ENCODE results near the gene WDR87. TPM values are rescaled to one million over a fixed set of nuclear protein-coding genes. Genes with fewer than 3 reads are reported as not detected.

The WDR87 gene
- total and polyA plus RNA-seq, 2 of the 4 experiments (the other 2 are of a cell fraction): not detected

DNA sequence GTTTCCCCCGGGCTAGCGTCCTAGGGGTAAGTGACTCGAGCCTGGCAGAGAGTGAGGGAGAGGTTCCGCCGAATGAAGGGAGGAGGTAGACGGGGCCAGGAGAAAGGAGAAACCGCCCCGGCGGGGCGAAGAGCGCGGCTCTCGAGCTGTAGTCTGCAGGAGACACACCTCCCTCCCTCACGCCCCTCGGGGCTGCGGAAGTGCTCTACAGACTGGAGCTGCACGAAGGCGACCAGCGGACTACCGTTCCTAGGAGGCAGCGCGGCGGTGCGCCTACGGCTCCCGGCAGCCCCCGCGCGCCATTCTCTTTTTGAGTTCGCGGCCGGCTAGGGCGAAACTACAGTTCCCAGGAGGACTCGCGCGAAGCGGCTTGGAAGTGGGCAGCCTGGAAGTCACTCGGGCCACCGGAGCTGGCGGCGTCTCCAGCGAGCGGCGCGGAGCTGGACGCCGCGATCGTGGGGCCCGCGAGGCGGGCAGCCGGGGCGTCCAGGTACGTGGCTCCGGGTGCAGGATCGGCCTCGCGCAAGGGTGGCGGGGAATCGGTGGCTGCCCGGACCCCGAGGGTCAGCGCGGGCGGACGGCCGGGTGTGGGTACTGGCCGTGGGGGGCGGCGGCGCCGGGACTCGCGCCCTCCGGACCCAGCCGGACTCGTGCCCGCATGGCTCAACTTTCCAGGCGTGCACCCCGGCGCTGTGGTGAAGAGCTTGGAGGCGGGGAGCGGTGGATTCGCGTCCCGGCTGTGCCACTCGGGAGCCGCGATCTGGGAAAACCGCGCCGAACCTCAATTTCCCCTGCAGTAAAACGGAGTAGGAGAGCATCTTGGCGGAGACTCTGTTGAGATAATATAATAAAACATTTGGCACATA lies 708 bp upstream of the WDR87 start, which contains the start of gene SIPA1L3:
TSS of gene SIPA1L3 (plus strand) at position 340 of the 866 bp plus-strand sequence. CDS start 174,358 bp downstream, outside the sequence.
- Histone ChIP-seq H4K8ac (ENCODE audit: low read depth in 2 of 2, low read length in 2 of 2) (peak within 1 kb of the TSS; percentile 86 to 93), H3K4me2 (ENCODE audit: low read depth, low read length) (peak within 1 kb of the TSS; percentile 95), H2BK5ac (ENCODE audit: low read depth, low read length, poor library complexity, severe bottlenecking) (peak within 1 kb of the TSS; percentile 72), H4K91ac (ENCODE audit: insufficient read depth, low read depth, low read length) (peak within 1 kb of the TSS; percentile 79), H3K14ac (replicated peaks; ENCODE audit: low read depth, low read length) (peak within 1 kb of the TSS; percentile 95), H2AK9ac (replicated peaks; ENCODE audit: low read depth, low read length, poor library complexity) (peak within 1 kb of the TSS; percentile 74), H3K79me1 (ENCODE audit: low read depth in 1 of 2, low read length in 2 of 2) (peaks cover 8 to 48% of the 10 kb centered on the region in 2 experiments; a peak in 2 of 4 replicates), H3K36me3 (ENCODE audit: control insufficient read depth, insufficient read depth, low read length) (no peaks in the 10 kb centered on the region), H2BK20ac (ENCODE audit: low read depth, low read length) (peak within 1 kb of the TSS; percentile 37; the same call in 1 of the 2 replicates), H3K18ac (ENCODE audit: low read depth, low read length) (peak within 1 kb of the TSS; percentile 29), H2BK120ac (ENCODE audit: low read depth, low read length) (peak within 1 kb of the TSS; percentile 71), H2AFZ (replicated peaks; ENCODE audit: low read length, poor library complexity) (peak within 1 kb of the TSS; percentile 100), H2BK15ac (ENCODE audit: low read depth, low read length) (peak within 1 kb of the TSS; percentile 84; the same call in 1 of the 3 replicates), H3K4ac (ENCODE audit: low read depth, low read length) (peak within 1 kb of the TSS; percentile 91), H3K4me1 (ENCODE audit: control insufficient read depth, insufficient read depth, low read length) (peaks cover 5% of the 10 kb centered on the region; the same call in 1 of the 2 replicates), H3K9me1 (ENCODE audit: insufficient read depth, low read length) (peaks cover 10% of the 10 kb centered on the region; the same call in 1 of the 2 replicates), H3K56ac (ENCODE audit: extremely low read depth, insufficient read depth, low read length) (peak within 1 kb of the TSS; percentile 63; the same call in 1 of the 2 replicates), H2AK5ac (ENCODE audit: low read depth, low read length) (peak within 1 kb of the TSS; percentile 67), H3K27ac (ENCODE audit: insufficient read depth, low read length) (peak within 1 kb of the TSS; percentile 69), H4K20me1 (ENCODE audit: insufficient read depth, low read length) (peaks cover 15% of the 10 kb centered on the region; the same call in 1 of the 2 replicates), H3K9me3 (ENCODE audit: control insufficient read depth, insufficient read depth, low read length) (no peaks in the 10 kb centered on the region), H3K27me3 (ENCODE audit: control insufficient read depth, insufficient read depth, low read length) (no peaks in the 10 kb centered on the region), H3K4me3 (ENCODE audit: insufficient read depth, low read depth, low read length) (peak within 1 kb of the TSS; percentile 84), H3K23ac (ENCODE audit: low read depth, low read length) (peak within 1 kb of the TSS; percentile 99), H3K9ac (ENCODE audit: low read depth, low read length) (peak within 1 kb of the TSS; percentile 84), H4K5ac (ENCODE audit: low read depth, low read length) (peak within 1 kb of the TSS; percentile 77)
- no TSS peak for BruUV-seq (replicated peaks)
- CTCF ChIA-PET: interaction anchor here (0.7 to 1.6 kb wide), 5 partner anchors 71 to 96 kb away, joined by 3 to 4 read pairs (median 3); no protein-coding TSS in a partner anchor
- dilution Hi-C loops (cut with HindIII; ENCODE audit: low sequenced_read_pairs, unreplicated experiment): no loop called here
- TF ChIP-seq SMC3 (IDR thresholded peaks at IDR 0.05; ENCODE audit: low read depth, low read length) (no peak), MXI1 (IDR thresholded peaks at IDR 0.05; ENCODE audit: borderline replicate concordance, low read depth, low read length) (peak; percentile 75), MAFK (IDR thresholded peaks at IDR 0.05; ENCODE audit: low read depth, low read length) (no peak), BHLHE40 (IDR thresholded peaks at IDR 0.05; ENCODE audit: low read depth, low read length) (peak; percentile 10; the same call in 1 of the 2 replicates), POLR2A (IDR thresholded peaks at IDR 0.05; ENCODE audit: low read depth, low read length) (peak; percentile 91), CHD1 (IDR thresholded peaks at IDR 0.05; ENCODE audit: low read depth, low read length) (0 out of 2 replicates have a peak, but pooled peaks have one; percentile 3), RAD21 (IDR thresholded peaks at IDR 0.05; ENCODE audit: low read length) (0 out of 2 replicates have a peak, but pooled peaks have one; percentile 19)
- TF ChIP-seq, protein P1, sequence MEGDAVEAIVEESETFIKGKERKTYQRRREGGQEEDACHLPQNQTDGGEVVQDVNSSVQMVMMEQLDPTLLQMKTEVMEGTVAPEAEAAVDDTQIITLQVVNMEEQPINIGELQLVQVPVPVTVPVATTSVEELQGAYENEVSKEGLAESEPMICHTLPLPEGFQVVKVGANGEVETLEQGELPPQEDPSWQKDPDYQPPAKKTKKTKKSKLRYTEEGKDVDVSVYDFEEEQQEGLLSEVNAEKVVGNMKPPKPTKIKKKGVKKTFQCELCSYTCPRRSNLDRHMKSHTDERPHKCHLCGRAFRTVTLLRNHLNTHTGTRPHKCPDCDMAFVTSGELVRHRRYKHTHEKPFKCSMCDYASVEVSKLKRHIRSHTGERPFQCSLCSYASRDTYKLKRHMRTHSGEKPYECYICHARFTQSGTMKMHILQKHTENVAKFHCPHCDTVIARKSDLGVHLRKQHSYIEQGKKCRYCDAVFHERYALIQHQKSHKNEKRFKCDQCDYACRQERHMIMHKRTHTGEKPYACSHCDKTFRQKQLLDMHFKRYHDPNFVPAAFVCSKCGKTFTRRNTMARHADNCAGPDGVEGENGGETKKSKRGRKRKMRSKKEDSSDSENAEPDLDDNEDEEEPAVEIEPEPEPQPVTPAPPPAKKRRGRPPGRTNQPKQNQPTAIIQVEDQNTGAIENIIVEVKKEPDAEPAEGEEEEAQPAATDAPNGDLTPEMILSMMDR (conservative IDR thresholded peaks at IDR 0.05; ENCODE audit: low read depth, low read length): 0 out of 2 replicates have a peak, but pooled peaks have one; percentile 5
- POLR2A ChIA-PET (ENCODE audit: unreplicated experiment): interaction anchor here (2.0 kb wide), 1 partner anchor 96 kb away, joined by 7 read pairs; no protein-coding TSS in a partner anchor
- in situ Hi-C loops (cut with MboI; ENCODE audit: low sequenced_read_pairs): loop anchor here (5.0 kb wide), 1 partner anchor 190 kb away; no protein-coding TSS in a partner anchor
- intact Hi-C loops (cut with micrococcal nuclease): loop anchor here (1.0 to 2.0 kb wide), 2 partner anchors 24 to 96 kb away; no protein-coding TSS in a partner anchor
- DNase-seq (peak; percentile 94), ATAC-seq (ENCODE audit: low read depth) (peak; percentile 96)
- 0% methylated on average over 48 of the region's 95 CpGs; no CpG with 5 or more reads in 1 of the 2 experiments for WGBS, 2 experiments (ENCODE audit: extremely low coverage in 2 of 2, insufficient read length in 1 of 2)

Data from IMR-90 (cell line).